Measurements from ENCODE around the gene PCSK6. TPM values are rescaled to one million over a fixed set of nuclear protein-coding genes. Genes with fewer than 3 reads are reported as not detected.
"Not testable (repeated sequence)": the region's sequence is repeated elsewhere in the genome, so short reads cannot be mapped to it uniquely, and the experiment has no call there.

The PCSK6 gene
- total and polyA plus RNA-seq, 2 experiments from 2014 or later, result 0.38 TPM; not detected in 1

DNA sequence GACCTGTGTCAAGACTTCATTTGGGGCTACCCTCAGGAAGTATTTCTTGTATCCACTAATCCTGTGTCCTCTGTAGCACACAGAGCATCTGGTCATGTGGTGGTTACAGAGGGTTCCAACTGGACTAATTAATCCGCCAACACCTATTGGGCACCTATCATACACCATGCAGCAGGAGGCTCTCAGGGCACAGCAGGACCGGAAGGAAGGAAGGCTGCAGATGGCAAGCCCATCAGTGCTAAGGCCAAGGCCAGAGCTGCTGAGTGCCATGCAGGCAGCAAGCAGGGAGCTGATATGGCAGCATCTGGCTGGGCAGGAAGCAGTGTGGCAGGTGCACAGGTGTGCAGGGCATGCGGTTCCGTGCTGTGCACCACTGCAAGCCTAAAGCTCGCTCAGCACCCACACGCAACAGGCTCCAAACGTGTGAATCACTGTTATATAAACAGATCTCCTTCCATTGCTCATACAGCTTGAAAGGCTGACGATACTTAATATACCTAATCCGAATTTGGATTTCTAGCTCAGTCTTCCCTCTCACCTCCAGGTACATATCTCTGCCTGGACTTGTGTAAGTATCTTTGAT is 130.1 kb downstream of the PCSK6 start:
- TF ChIP-seq EZH2 (IDR thresholded peaks at IDR 0.05; ENCODE audit: insufficient read depth, poor library complexity, severe bottlenecking), result no peak
- TF ChIP-seq EZH2phosphoT487 (IDR thresholded peaks at IDR 0.05; ENCODE audit: insufficient read depth, low read depth), result no peak

DNA sequence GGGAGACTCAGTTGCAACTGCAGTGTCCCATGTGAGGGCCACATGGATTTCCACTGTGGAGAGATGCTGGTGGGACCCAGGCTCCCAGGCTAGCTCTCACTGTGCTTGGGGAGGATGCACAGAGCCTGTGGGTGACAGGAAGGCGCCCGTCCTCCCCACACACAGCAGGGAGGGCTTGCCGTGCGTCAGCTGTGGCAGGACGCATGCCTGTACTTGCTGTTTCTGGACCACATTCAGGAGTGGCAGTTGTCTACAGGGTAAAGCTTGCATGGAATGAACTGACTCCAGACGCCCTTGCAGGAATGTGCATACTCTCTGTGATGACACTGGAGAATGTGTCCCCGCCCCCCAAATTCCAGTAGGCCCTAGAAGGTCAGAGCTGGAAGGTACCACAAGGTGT is 130.6 kb downstream of the PCSK6 start:
- DNase-seq, result peak; percentile 6
- 43 to 47% methylated on average over 7 of the region's 7 CpGs for WGBS, 2 experiments (ENCODE audit: low coverage in 1 of 2, low lambda C conversion rate in 2 of 2, missing lambda C conversion rate in 2 of 2)
- no peak overlapping the region for H2AFZ ChIP-seq
- H3K27ac ChIP-seq, result no peak overlapping the region
- H4K20me1 ChIP-seq (ENCODE audit: insufficient read depth), result no peaks in the 10 kb centered on the region
- no peak overlapping the region for H3K4me2 ChIP-seq (ENCODE audit: unreplicated experiment)
- no peaks in the 10 kb centered on the region for H3K9me3 ChIP-seq (ENCODE audit: low read depth)
- H3K4me1 ChIP-seq (ENCODE audit: insufficient read depth), result no peaks in the 10 kb centered on the region
- in situ Hi-C loops (cut with MboI), result no loop called here
- no peaks in the 10 kb centered on the region for H3K9me2 ChIP-seq (ENCODE audit: insufficient read depth)
- no peaks in the 10 kb centered on the region; the same call in none of the 2 replicates for H3K27me3 ChIP-seq (replicated peaks; ENCODE audit: insufficient read depth)
- no peak overlapping the region for H3K4me3 ChIP-seq
- no peaks in the 10 kb centered on the region for H3F3A ChIP-seq (ENCODE audit: insufficient read depth)
- no peak for TF ChIP-seq EZH2 (IDR thresholded peaks at IDR 0.05; ENCODE audit: insufficient read depth, poor library complexity, severe bottlenecking)
- TF ChIP-seq EZH2phosphoT487 (IDR thresholded peaks at IDR 0.05; ENCODE audit: insufficient read depth, low read depth), result no peak
- no peak overlapping the region for H3K9ac ChIP-seq
- H3K36me3 ChIP-seq (ENCODE audit: low read depth), result no peaks in the 10 kb centered on the region
- no peaks in the 10 kb centered on the region for H3K79me2 ChIP-seq (ENCODE audit: insufficient read depth)

More for the DNA sequence above, 130.1 kb downstream of the PCSK6 start:
- no peaks in the 10 kb centered on the region for H3K36me3 ChIP-seq (ENCODE audit: low read depth)
- H3F3A ChIP-seq (ENCODE audit: insufficient read depth), result no peaks in the 10 kb centered on the region
- no peak overlapping the region for H3K27ac ChIP-seq
- peak; percentile 2 for DNase-seq
- no peaks in the 10 kb centered on the region for H3K4me1 ChIP-seq (ENCODE audit: insufficient read depth)
- H4K20me1 ChIP-seq (ENCODE audit: insufficient read depth), result no peaks in the 10 kb centered on the region
- in situ Hi-C loops (cut with MboI), result no loop called here
- H3K4me2 ChIP-seq (ENCODE audit: unreplicated experiment), result no peak overlapping the region
- no peaks in the 10 kb centered on the region for H3K9me2 ChIP-seq (ENCODE audit: insufficient read depth)
- H3K9me3 ChIP-seq (ENCODE audit: low read depth), result no peaks in the 10 kb centered on the region
- H3K4me3 ChIP-seq, result no peak overlapping the region
- H2AFZ ChIP-seq, result no peak overlapping the region
- WGBS, 2 experiments (ENCODE audit: low coverage in 1 of 2, low lambda C conversion rate in 2 of 2, missing lambda C conversion rate in 2 of 2), result 46 to 56% methylated on average over 9 of the region's 9 CpGs
- no peak overlapping the region for H3K9ac ChIP-seq
- no peaks in the 10 kb centered on the region for H3K79me2 ChIP-seq (ENCODE audit: insufficient read depth)
- H3K27me3 ChIP-seq (replicated peaks; ENCODE audit: insufficient read depth), result no peaks in the 10 kb centered on the region; the same call in none of the 2 replicates

DNA sequence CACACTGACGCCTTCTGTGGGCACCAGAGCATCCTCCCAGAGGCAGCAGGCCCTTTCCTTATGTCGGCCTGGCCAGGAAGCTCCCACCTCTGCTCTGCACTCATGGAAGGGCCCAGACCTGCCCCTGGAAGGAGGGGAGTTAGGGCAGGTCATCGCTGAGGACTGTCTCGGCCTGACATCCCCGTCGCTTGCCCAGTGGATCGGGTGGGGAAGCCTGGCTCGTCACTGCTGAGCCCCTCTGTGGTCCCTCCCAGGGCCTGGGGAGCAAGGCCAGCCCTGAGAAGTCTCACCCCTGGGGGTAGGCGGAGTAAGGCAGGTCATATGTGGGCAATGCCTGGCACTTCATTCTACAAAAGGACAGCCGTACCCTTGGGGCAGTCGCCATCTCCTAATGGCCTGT is 131.6 kb downstream of the PCSK6 start:
- 67% methylated on average over 11 of the region's 11 CpGs for WGBS, 2 experiments (ENCODE audit: low coverage in 1 of 2, low lambda C conversion rate in 2 of 2, missing lambda C conversion rate in 2 of 2)
- Histone ChIP-seq H3K4me3 (no peak overlapping the region), H2AFZ (no peak overlapping the region), H3K4me2 (ENCODE audit: unreplicated experiment) (no peak overlapping the region), H3K9me3 (ENCODE audit: low read depth) (no peaks in the 10 kb centered on the region), H3F3A (ENCODE audit: insufficient read depth) (no peaks in the 10 kb centered on the region), H3K4me1 (ENCODE audit: insufficient read depth) (no peaks in the 10 kb centered on the region), H3K79me2 (ENCODE audit: insufficient read depth) (no peaks in the 10 kb centered on the region), H3K27ac (no peak overlapping the region), H3K27me3 (replicated peaks; ENCODE audit: insufficient read depth) (no peaks in the 10 kb centered on the region; the same call in none of the 2 replicates), H3K9me2 (ENCODE audit: insufficient read depth) (no peaks in the 10 kb centered on the region), H3K9ac (no peak overlapping the region), H4K20me1 (ENCODE audit: insufficient read depth) (no peaks in the 10 kb centered on the region), H3K36me3 (ENCODE audit: low read depth) (no peaks in the 10 kb centered on the region)
- no peak for TF ChIP-seq EZH2 (IDR thresholded peaks at IDR 0.05; ENCODE audit: insufficient read depth, poor library complexity, severe bottlenecking)
- TF ChIP-seq EZH2phosphoT487 (IDR thresholded peaks at IDR 0.05; ENCODE audit: insufficient read depth, low read depth), result no peak
- no peak for DNase-seq
- in situ Hi-C loops (cut with MboI), result no loop called here

DNA sequence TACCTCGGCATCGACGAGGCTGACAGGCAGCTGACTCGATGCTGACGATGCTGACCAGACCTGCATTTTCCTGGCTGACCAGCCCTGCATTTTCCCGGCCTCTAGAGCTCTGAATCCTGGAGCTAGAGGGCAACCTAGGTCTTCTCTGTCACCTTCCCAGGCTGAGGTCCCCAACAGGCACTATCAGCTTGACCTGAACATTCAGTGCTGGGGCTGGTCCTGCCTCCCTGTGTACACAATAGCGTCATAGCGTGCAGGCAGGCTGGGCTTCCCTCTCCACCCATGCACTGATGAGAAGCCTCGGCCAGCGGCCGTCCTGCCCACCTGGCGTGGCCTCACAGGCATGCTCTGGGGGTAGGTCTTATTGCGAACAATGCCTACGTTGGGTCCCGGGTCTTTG is 132.2 kb downstream of the PCSK6 start:
- 65 to 83% methylated on average over 15 of the region's 15 CpGs for WGBS, 2 experiments (ENCODE audit: low coverage in 1 of 2, low lambda C conversion rate in 2 of 2, missing lambda C conversion rate in 2 of 2)

DNA sequence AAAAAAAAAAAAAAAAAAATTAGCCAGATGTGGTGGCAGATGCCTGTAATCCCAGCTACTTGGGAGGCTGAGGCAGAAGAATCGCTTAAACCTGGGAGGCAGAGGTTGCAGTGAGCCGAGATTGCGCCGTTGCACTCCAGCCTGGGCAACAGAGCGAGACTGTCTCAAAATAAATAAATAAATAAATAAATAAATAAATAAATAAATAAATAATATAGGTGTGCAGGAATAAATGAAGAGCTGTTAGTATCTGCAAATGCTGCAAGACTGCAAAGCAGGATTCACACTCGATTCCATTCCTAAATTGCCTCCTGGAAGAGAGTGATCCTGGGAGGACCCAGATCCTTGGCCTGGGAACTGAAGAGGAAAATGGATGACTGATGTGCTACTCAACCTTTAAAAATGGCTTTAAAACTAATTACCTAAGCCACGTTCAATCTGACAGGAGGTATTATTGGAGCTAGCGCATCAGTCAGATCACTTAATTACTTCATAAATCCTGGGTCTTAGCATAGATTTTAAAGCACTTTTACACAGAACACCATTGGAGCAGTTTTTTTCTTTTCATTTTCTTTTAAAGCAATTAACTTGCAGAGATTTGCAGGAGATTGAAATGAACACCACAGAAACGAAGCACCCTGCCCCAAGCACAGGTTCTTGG is 132.9 kb downstream of the PCSK6 start:
- H3K36me3 ChIP-seq (ENCODE audit: low read depth); H3K27me3 ChIP-seq (replicated peaks; ENCODE audit: insufficient read depth); H3K9me2 ChIP-seq (ENCODE audit: insufficient read depth); H3K79me2 ChIP-seq (ENCODE audit: insufficient read depth); in situ Hi-C loops (cut with MboI); H4K20me1 ChIP-seq (ENCODE audit: insufficient read depth); H3K4me1 ChIP-seq (ENCODE audit: insufficient read depth); H3K4me2 ChIP-seq (ENCODE audit: unreplicated experiment); H3K27ac ChIP-seq; H3K9me3 ChIP-seq (ENCODE audit: low read depth); H3K4me3 ChIP-seq; DNase-seq; H2AFZ ChIP-seq; H3K9ac ChIP-seq; H3F3A ChIP-seq (ENCODE audit: insufficient read depth): not testable (repeated sequence)
- WGBS, 2 experiments (ENCODE audit: low coverage in 1 of 2, low lambda C conversion rate in 2 of 2, missing lambda C conversion rate in 2 of 2), result 57 to 63% methylated on average over 9 of the region's 9 CpGs

More for the DNA sequence above, 132.2 kb downstream of the PCSK6 start:
- Histone ChIP-seq H3K4me1 (ENCODE audit: insufficient read depth) (no peaks in the 10 kb centered on the region), H3K9me3 (ENCODE audit: low read depth) (no peaks in the 10 kb centered on the region), H3K27ac (no peak overlapping the region), H3K4me2 (ENCODE audit: unreplicated experiment) (no peak overlapping the region), H2AFZ (no peak overlapping the region), H3F3A (ENCODE audit: insufficient read depth) (no peaks in the 10 kb centered on the region), H3K4me3 (no peak overlapping the region), H4K20me1 (ENCODE audit: insufficient read depth) (no peaks in the 10 kb centered on the region), H3K9ac (no peak overlapping the region), H3K36me3 (ENCODE audit: low read depth) (no peaks in the 10 kb centered on the region), H3K79me2 (ENCODE audit: insufficient read depth) (no peaks in the 10 kb centered on the region), H3K27me3 (replicated peaks; ENCODE audit: insufficient read depth) (no peaks in the 10 kb centered on the region; the same call in none of the 2 replicates), H3K9me2 (ENCODE audit: insufficient read depth) (no peaks in the 10 kb centered on the region)
- TF ChIP-seq EZH2 (IDR thresholded peaks at IDR 0.05; ENCODE audit: insufficient read depth, poor library complexity, severe bottlenecking) (no peak), EZH2phosphoT487 (IDR thresholded peaks at IDR 0.05; ENCODE audit: insufficient read depth, low read depth) (no peak)
- in situ Hi-C loops (cut with MboI), result no loop called here
- no peak for DNase-seq
